GM10266 (cell line): ENCODE results near the gene DSCAM.

Experiments
- DNase-seq: peaks from one replicate; pipeline ENCODE4 v3.0.0; 2012; ENCODE audit errors: extremely low spot score
- TF ChIP-seq, protein P1 (sequence below): IDR thresholded peaks from 2 replicates; pipeline ENCODE4 v1.5.1; 2012; ENCODE audit warnings: mild to moderate bottlenecking, low read depth; ENCODE audit not compliant: control insufficient read depth, insufficient read depth; ENCODE audit errors: missing control alignments

DSCAM gene

GRCh38 chr21:40819071-40819900, 27.7 kb downstream of the DSCAM start:
- TF ChIP-seq, protein P1, sequence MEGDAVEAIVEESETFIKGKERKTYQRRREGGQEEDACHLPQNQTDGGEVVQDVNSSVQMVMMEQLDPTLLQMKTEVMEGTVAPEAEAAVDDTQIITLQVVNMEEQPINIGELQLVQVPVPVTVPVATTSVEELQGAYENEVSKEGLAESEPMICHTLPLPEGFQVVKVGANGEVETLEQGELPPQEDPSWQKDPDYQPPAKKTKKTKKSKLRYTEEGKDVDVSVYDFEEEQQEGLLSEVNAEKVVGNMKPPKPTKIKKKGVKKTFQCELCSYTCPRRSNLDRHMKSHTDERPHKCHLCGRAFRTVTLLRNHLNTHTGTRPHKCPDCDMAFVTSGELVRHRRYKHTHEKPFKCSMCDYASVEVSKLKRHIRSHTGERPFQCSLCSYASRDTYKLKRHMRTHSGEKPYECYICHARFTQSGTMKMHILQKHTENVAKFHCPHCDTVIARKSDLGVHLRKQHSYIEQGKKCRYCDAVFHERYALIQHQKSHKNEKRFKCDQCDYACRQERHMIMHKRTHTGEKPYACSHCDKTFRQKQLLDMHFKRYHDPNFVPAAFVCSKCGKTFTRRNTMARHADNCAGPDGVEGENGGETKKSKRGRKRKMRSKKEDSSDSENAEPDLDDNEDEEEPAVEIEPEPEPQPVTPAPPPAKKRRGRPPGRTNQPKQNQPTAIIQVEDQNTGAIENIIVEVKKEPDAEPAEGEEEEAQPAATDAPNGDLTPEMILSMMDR, result no peak
- DNase-seq, result no peak

- no peak for DNase-seq
- TF ChIP-seq, protein P1, result no peak
Observed at GRCh38 chr21:40813918-40814317, 33.0 kb downstream of the DSCAM start.

DNA sequence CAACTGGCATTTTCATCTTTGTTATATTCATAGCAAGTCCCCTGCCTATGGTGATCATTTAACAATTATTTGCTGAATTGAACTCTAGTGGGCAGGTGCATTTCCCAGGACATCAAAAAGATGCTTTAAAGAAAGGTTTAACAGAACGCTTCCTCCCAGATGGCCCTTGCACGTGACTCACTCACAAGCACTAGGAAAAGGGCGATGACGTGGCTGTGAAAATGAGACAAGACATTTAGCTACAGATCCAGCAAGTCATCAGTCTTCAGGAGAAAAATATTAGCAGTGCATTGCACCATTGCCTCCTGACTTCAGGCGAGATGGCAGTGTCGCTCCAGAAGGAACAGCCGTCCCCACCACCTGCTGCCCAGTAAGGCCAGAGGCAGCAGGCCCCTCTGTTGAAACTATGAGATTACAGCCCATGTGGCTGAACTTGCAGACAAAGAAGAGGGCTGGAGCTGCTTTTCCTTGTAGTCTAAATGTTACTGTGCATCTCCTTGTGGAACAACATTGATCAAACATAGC, 37.2 kb downstream of the DSCAM start:
- DNase-seq, result no peak
- TF ChIP-seq, protein P1, result no peak

DNA sequence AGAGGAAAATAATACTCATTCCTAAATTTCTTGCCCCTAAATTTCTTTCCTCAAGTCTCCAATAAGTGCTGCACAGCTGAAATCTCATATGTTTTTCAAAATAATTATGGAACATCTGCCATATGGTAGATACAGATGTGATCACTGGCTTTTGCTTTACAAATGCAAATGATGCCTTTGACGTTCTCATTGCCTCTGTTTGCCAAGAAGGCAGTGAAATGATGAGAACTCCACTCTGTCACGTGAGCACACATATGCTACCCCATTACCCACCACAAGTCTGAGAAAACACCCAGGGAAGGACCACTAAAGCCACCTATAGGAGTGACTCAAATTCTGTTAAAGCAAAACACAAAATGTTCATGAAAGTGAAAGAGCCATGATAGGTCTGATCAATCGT, 43.9 kb downstream of the DSCAM start:
- no peak for DNase-seq

GRCh38 chr21:40800126-40800525, 46.8 kb downstream of the DSCAM start:
- no peak for DNase-seq
- TF ChIP-seq, protein P1, result no peak

More for the DNA sequence above, 43.9 kb downstream of the DSCAM start:
- TF ChIP-seq, protein P1, result no peak

GRCh38 chr21:40797891-40798290, 49.1 kb downstream of the DSCAM start:
- TF ChIP-seq, protein P1, result no peak
- DNase-seq, result no peak

- TF ChIP-seq, protein P1, result no peak
- no peak for DNase-seq
Observed at GRCh38 chr21:40797410-40797809, 49.5 kb downstream of the DSCAM start.
